GM21528 (cell line): ENCODE results near the gene C4orf50.

Source experiments
- ATAC-seq: cut with Tn5 transposase; IDR thresholded peaks from one replicate; pipeline ENCODE4 v1.9.1; 2021; ENCODE audit warnings: mild to moderate bottlenecking, moderate library complexity; ENCODE audit not compliant: unreplicated experiment, low FRiP score

C4orf50 gene

DNA sequence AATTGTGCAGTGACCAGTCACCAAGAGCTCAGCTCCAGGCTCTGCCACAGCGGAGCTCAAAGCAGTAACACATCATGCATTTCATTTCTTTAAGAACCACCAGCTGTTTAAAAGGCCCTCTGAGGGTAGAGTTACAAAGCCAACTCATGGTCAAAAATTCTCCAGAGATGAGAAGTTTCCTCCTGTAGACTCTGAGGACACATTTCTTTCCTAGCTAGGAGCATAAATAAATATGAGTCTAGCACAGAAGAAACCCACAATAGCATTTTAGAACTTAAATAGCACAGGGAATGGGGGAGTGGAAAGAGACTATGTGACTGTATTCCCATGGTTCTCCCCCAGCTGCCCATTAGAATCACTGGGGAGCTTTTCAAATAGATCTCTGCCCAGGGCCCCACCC, 118.8 kb downstream of the C4orf50 start:
- no peak for ATAC-seq

GRCh38 chr4:5897674-5898073, 120.6 kb downstream of the C4orf50 start:
- ATAC-seq, result no peak

- ATAC-seq, result no peak
These were observed 122.9 kb downstream of the C4orf50 start for GRCh38 chr4:5895287-5895686.

DNA sequence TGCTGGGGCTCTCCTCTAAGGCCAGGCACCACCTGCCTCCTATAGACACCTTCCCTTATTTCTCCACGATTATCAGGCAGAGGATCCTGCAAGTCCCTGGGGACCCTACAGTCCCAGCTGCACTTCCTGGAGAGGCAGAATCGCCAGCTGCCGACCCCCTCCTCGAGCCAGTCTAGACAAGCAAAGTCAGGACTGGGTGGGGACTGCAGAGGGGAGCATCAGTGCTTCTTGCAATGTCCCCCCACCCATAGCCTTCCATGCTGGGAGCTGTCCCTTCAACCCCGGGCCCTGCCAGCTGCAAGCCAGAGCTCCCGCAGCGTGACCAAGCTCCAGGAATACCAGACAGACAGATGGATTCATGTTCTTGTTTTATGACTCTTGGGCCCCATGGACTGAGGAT, 124.0 kb downstream of the C4orf50 start:
- no peak for ATAC-seq

GRCh38 chr4:5893591-5893990, 124.6 kb downstream of the C4orf50 start:
- no peak for ATAC-seq

- ATAC-seq, result no peak
These were observed 125.1 kb downstream of the C4orf50 start, which contains the start of gene CRMP1 for GRCh38 chr4:5893004-5893580. TSS of gene CRMP1 (minus strand) at chr4:5893086. CDS start at chr4:5892969, 117 bp downstream.

DNA sequence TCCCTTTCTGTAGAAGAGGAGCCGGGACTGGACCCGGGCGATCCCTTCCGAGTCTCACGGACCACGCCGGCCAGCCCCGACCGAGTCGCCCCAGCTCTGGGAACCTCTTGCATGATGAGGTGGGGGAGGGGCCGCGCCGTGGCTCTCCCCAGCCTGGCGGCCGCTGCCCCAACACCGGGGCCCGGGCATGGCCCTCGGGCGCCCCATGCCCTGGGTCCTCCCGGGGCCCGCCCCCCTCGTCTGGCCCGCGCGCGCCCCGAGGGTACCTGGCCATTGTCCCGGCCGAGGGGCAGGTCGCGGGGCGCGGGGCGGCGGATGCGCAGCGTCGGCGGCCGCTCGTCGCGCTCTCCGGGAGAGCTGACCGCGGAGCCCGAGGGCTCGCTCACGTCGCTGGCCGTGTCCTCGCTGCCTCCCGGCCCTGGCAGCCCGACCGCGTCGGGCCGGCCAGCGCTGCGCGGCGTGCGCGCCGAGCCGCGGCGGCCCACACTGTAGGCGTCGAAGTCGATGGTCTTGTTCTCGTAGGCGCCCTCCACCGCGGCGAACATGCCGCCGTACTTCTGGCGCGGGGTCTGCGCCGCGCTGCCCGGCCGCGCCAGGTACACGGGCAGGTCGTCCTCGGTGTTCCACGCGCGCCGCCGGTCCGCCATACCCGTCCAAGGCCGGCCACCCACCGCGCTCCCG, 125.8 kb downstream of the C4orf50 start:
- ATAC-seq, result no peak

GRCh38 chr4:5891563-5892322, 126.5 kb downstream of the C4orf50 start:
- ATAC-seq, result no peak

DNA sequence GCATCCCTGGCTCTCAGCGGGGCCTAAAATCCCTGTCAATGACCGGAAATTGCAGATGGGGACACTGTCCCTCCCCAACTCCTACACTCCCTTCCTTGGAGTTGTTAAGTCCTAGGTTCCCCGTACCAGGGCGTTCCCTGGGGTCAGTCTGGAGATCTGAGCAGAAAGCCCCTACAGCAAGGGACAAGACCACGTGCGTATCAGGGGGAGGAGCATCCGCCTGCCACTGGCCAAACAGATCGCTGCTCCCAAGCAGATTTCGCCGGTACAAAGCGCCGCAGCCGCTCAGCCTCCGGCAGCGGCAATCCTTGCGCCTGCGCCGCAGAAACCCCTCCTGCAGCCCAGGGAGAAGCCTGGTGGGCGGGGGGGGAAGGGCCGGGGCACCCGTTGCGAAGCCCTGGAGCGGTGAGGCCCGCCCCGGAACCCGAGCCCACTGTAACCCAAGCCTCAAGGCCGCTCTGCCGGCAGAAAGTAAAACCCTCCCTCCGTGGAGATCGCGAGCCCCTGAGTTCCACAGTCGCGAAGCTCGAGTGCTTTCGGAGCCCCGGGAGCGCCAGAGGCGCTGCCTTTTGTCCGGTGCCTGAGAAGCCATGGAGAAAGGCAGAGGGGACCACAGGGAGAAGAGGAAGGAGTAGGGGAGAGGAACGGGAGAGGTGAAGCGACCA, 128.0 kb downstream of the C4orf50 start:
- no peak for ATAC-seq

GRCh38 chr4:5889002-5889696, 129.1 kb downstream of the C4orf50 start:
- no peak for ATAC-seq

- ATAC-seq, result no peak
These were observed 129.8 kb downstream of the C4orf50 start for GRCh38 chr4:5888222-5889001.

- ATAC-seq, result no peak
These were observed 130.6 kb downstream of the C4orf50 start for GRCh38 chr4:5887361-5888221.

DNA sequence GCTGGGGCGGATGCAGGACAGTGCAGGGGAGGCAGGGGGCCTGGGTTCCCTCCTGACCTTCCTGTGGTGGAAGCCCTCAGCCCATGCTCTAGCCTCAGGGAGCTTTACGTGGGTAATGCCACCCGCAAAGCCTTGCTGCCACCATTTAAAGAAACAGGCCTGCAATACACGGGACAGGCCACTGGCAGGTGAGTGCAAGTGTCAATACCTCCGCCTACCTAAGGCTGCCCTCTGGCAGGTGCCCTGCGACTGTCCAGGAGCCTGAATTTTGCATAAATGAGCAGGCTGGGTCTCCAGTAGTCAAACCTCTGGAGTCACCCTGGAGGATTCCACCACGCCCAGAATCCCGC, 131.2 kb downstream of the C4orf50 start:
- no peak for ATAC-seq

DNA sequence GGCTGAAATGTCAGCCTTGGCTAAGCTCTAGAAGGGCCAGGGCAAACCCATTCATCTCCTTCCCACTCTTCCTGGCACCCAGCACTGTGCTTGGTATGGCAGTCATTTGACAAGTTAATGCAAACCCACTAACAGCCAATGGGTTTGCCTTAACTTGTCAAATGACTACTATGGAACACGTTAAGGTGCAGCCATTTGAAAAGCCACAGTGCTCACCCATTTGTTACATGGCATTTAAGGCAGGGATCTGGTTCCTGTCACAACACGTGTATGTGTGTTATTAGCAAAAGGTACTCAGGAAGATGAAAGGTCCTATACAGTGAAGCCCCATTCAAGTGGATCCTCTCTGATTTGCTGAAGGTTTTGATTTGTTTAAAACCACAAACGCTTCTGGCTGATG, 132.5 kb downstream of the C4orf50 start:
- ATAC-seq, result no peak

DNA sequence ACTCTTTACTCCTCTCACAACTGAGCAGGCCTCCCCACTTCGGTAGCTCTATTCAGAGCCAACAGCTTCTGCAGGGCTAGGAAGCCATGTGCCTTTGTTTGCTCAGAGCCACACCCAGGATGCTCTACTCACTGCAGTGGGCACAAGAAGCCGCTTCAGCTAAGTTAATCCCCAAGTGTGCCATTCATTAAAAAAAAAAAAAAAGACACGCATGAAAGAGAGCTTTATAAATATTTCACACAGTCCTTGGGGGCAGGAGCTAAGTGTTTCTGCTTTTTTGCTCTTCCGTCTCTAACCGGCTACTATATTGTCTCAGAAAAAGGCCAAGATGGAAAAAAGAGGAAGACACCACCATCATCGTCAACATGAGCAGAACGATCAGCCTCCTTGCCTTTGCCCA, 133.4 kb downstream of the C4orf50 start:
- no peak for ATAC-seq

GRCh38 chr4:5883916-5884315, 134.3 kb downstream of the C4orf50 start:
- ATAC-seq, result no peak

GRCh38 chr4:5882947-5883346, 135.3 kb downstream of the C4orf50 start:
- ATAC-seq, result no peak

GRCh38 chr4:5881340-5881739, 136.9 kb downstream of the C4orf50 start:
- ATAC-seq, result no peak

DNA sequence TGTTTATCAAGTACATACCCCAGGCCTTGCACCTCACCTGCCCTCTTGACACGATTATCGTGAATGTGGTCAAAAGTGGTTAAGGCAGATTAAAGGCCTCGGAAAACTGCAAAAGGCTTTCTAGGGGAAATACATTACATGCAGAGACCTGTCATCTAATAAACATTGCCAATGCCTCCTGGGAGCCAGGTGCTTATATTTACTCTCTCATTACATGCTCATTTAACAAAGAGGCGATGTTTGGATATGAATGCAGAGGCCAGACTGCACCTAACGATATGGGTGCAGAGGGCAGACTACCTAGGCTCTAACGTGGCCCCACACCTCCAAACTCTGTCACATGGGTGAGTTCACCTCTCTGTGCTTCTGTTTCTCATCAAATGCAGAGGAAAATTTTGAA, 139.9 kb downstream of the C4orf50 start:
- ATAC-seq, result no peak
